ENCODE results near the gene R3HDM1.

DNA sequence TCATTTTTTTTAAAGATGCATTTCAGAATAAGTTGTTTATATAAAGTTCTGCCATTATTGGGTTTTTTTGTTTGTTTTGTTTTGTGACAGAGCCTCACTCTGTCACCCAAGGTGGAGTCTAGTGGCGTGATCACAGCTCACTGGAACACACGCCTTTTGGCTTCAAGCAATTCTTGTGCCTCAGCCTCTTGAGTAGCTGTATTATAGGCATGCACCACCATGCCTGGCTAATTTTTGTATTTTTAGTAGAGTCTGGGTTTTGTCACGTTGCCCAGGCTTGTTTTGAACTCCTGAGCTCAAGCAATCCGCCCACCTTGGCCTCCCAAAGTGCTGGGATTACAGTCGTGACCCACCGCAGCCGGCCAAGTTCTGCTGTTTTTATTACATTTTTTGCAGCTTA, 72.3 kb downstream of the R3HDM1 start:
- TF ChIP-seq EP300 (IDR thresholded peaks at IDR 0.05) (no peak), POLR2A (IDR thresholded peaks at IDR 0.05) (no peak)
- TF ChIP-seq, protein P1, sequence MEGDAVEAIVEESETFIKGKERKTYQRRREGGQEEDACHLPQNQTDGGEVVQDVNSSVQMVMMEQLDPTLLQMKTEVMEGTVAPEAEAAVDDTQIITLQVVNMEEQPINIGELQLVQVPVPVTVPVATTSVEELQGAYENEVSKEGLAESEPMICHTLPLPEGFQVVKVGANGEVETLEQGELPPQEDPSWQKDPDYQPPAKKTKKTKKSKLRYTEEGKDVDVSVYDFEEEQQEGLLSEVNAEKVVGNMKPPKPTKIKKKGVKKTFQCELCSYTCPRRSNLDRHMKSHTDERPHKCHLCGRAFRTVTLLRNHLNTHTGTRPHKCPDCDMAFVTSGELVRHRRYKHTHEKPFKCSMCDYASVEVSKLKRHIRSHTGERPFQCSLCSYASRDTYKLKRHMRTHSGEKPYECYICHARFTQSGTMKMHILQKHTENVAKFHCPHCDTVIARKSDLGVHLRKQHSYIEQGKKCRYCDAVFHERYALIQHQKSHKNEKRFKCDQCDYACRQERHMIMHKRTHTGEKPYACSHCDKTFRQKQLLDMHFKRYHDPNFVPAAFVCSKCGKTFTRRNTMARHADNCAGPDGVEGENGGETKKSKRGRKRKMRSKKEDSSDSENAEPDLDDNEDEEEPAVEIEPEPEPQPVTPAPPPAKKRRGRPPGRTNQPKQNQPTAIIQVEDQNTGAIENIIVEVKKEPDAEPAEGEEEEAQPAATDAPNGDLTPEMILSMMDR (IDR thresholded peaks at IDR 0.05) = no peak
